GM12872 (cell line): Measurements from ENCODE around the gene TESK2.

ENCODE experiments used
- CTCF ChIP-seq: IDR thresholded peaks from 3 replicates; pipeline ENCODE4 v1.5.1; 2011; ENCODE audit warnings: low read depth, mild to moderate bottlenecking, low read length, moderate library complexity; ENCODE audit not compliant: insufficient read depth

Gene TESK2, protein sequence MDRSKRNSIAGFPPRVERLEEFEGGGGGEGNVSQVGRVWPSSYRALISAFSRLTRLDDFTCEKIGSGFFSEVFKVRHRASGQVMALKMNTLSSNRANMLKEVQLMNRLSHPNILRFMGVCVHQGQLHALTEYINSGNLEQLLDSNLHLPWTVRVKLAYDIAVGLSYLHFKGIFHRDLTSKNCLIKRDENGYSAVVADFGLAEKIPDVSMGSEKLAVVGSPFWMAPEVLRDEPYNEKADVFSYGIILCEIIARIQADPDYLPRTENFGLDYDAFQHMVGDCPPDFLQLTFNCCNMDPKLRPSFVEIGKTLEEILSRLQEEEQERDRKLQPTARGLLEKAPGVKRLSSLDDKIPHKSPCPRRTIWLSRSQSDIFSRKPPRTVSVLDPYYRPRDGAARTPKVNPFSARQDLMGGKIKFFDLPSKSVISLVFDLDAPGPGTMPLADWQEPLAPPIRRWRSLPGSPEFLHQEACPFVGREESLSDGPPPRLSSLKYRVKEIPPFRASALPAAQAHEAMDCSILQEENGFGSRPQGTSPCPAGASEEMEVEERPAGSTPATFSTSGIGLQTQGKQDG

DNA sequence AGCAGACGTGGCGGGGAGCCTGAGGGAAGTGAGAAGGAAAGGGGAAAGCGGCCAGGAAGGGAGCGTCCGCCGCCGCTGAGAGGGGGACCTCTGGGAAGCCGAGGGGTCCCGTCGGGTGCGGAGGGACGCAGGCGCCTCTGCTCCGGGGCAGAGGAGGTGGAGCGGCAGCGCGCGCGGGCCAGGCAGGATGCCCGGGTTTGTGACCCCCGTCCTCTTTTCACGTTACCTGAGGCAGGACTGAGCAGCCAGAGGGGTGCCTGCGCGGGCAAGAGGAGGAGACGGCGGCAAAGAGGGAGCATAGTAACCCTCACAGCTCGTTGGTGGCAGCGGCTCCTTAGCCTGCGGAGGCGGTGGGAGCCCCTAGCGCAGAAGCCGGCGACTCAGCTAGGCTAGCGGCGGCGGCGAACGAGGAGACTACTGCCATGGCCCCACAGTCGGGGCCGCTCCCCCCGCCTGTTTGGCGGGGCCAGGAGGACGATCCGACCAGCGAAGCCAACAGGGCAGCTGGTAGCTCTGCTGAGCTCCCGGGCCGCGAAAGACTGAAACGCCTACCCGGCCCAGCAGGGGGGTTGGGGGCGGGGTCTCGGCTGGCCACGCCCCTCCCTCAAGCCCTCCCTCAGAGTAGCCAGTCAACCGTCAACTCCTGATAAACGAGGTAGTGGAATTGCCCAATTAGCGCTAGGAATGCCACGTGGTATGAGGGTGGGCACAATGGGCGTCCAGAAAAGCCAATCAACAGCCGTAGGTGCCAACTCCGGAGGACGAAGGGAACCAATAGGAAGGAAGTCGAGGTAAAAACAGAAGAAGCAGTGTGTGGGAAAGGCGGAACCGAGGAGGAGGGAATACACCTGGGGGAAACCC lies at the start of gene TESK2:
Gene TESK2 (minus strand): TSS at position 538 of the 861 bp plus-strand sequence. CDS start 33,378 bp downstream, outside the sequence.
- TF ChIP-seq CTCF: no peak

GRCh38 chr1:45536886-45537285 lies 45.9 kb upstream of the TESK2 start:
- TF ChIP-seq CTCF: no peak

DNA sequence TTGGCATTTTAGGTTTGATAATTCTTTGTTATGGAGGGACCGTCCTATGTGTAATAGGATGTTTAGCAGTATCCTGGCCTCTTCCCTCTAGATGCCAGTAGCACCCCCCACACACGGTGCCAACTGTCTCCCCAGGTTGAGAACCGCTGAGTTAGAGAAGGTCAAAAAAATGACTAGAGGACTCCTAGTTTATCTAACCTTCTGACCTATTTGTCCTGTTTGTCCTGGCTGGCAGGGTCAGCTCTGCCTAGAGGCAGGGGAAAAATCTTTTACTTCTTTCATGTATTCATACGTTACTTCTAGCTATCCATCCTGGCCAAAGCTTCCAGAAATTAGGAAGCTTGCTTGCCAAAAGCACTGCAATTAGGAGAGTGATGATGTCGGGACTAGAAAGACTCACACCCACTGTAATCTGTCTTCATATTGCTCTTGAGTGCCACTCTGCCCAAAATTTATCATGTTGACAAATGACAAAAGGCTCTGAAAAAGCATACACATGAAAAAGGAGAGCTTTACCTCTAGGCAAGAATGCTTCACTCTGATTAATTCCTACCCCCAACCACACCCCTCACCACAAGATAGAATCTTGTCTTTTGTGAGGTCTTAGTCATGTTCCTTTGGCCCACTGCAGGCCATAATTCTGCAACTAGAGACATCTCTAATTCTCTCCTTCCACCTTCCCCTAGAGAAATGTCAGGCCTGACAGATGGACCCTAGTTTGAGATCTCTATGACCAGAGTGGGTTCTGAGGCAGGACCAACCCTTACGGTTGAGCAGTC lies 45.2 kb upstream of the TESK2 start:
- TF ChIP-seq CTCF: no peak

DNA sequence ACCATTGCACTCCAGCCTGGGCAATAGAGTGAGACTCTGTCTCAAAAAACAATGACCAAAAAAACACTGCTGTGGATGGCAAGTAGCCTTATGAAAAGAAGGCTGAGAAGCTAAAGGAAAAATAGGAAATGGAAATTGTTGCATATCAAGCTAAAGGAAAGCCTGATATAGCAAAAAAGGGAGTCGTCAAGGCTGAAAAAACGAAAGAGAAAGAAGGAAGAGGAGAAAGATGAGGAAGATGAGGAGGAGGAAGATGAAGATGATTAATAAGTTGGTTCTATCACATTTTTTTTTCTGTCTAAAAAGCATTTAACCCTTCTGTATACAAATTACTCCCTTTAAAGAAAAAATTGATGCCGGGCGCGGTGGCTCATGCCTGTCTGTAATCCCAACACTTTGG lies 40.9 kb upstream of the TESK2 start:
- TF ChIP-seq CTCF: no peak

DNA sequence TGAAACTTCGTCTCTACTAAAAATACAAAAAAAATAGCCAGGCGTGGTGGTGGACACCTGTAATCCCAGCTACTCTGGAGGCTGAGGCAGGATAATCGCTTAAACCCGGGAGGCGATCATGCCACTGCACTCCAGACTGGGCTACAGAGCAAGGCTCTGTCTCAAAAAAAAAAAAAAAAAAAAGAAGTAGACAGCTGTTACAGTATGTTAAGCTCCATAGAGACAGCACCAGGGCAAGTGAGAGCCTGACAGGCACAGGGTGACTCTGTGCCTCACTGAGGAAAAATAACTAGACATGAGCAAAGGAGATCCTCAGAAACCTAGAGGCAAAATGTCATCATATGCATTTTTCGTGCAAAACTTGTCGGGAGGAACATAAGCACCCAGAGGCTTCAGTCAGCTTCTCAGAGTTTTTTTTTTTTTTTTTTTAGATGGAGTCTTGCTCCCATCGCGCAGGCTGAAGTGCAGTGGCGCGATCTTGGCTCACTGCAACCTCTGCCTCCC lies 39.7 kb upstream of the TESK2 start:
- TF ChIP-seq CTCF: no peak

- no peak for TF ChIP-seq CTCF
Measured at GRCh38 chr1:45526135-45526644, 35.2 kb upstream of the TESK2 start.
